HUES6 (cell line): ENCODE data around the gene RRAGD.

ENCODE experiments used
- H3K27ac ChIP-seq: 2 replicates; pipeline ENCODE4 v1.7.0; 2013; ENCODE audit warnings: low read depth, mild to moderate bottlenecking, low read length, inconsistent platforms
- H3K27me3 ChIP-seq: 2 replicates; pipeline ENCODE4 v1.6.1; 2013; ENCODE audit warnings: low read length; ENCODE audit not compliant: control insufficient read depth, insufficient read depth
- H3K36me3 ChIP-seq: 2 replicates; pipeline ENCODE4 v1.6.1; 2013; ENCODE audit warnings: low read length; ENCODE audit not compliant: control insufficient read depth, insufficient read depth
- H3K4me1 ChIP-seq: 2 replicates; pipeline ENCODE4 v1.6.1; 2013; ENCODE audit warnings: low read length; ENCODE audit not compliant: control insufficient read depth, insufficient read depth
- H3K4me3 ChIP-seq: 2 replicates; pipeline ENCODE4 v1.5.1; 2013; ENCODE audit warnings: low read depth, low read length
- H3K9ac ChIP-seq: one replicate; pipeline ENCODE4 v1.6.1; 2013; ENCODE audit warnings: mild to moderate bottlenecking, low read length
- H3K9me3 ChIP-seq: 2 replicates; pipeline ENCODE4 v1.6.1; 2013; ENCODE audit warnings: low read depth, low read length; ENCODE audit not compliant: control insufficient read depth, insufficient read depth

RRAGD gene

DNA sequence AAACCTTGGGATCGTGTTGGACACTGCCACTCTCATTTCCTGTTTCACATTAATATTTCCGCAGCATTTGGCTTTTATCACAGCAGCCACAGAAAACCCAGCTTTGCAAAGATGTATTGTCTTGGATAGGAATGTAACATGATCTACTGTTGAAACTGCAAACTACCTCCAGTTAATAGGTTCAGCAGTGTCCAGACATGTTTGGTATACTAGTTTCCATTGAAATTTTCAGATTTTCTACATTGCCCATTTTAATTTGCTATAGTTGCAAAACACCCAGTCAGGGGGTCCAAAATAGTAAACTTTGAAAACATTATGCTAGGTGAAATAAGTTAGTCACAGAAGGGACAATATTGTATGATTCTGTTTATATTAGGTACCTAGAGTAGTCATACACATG lies 24.2 kb upstream of the RRAGD start:
- Histone ChIP-seq H3K9ac (no peak overlapping the region), H3K4me3 (no peak overlapping the region), H3K27ac (no peak overlapping the region), H3K4me1 (peaks cover 18% of the 10 kb centered on the region; the same call in 1 of the 2 replicates), H3K9me3 (no peaks in the 10 kb centered on the region), H3K27me3 (peaks cover 65% of the 10 kb centered on the region), H3K36me3 (no peaks in the 10 kb centered on the region)

GRCh38 chr6:89434954-89435353 lies 22.9 kb upstream of the RRAGD start:
- no peaks in the 10 kb centered on the region for H3K36me3 ChIP-seq
- H3K27ac ChIP-seq: no peak overlapping the region
- H3K9ac ChIP-seq: no peak overlapping the region
- H3K4me3 ChIP-seq: no peak overlapping the region
- H3K9me3 ChIP-seq: no peaks in the 10 kb centered on the region
- peaks cover 54% of the 10 kb centered on the region for H3K27me3 ChIP-seq
- H3K4me1 ChIP-seq: peaks cover 18% of the 10 kb centered on the region; the same call in 1 of the 2 replicates

GRCh38 chr6:89434150-89434499 lies 22.1 kb upstream of the RRAGD start:
- Histone ChIP-seq H3K27ac (no peak overlapping the region), H3K4me1 (peaks cover 18% of the 10 kb centered on the region; the same call in 1 of the 2 replicates), H3K27me3 (peaks cover 48% of the 10 kb centered on the region), H3K9me3 (no peaks in the 10 kb centered on the region), H3K9ac (no peak overlapping the region), H3K4me3 (peak overlapping the region; percentile 71), H3K36me3 (no peaks in the 10 kb centered on the region)

DNA sequence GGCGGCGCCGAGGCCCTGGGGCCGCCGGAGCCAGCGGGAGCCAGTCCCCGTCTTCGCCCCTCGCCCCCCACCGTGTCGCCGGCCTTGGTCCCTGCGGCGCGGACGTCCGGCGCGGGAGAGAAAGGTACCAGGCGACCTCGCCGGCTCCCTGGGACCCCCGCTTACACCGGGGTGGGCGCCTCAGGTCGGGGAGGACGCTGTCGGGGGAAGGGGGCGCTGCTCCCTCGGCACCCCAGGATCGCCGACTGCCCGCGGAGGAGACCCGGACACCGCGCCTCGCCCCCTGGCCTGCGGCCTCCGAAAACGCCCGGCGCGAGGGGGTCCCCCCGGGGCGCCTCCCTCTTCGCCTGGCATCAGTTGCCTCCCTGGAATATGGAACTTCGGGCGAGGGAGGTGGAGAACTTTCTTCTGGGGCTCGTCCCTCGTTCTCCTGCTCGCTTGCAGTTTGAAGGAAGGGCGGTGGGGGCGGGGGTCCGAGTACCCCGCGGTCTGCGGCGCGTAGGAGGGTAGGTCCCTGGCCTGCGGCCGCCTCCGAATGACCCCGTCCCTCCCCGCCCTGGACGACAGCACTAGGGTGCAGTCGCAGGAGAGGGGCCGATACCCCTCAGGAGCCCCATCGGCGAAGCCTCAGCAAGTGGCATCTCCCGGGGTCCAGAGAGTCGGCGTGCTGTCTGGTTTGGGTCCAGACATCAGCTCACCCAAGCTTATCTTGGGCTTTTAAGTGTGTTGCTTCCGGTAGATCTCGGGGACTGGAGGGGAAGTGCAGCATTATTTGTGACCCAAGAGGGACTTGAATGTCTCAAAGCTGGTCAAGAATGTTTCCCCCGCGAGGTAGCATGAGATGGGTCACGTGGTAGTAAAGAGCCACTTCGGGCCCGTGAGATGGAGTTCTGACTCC lies 21.4 kb upstream of the RRAGD start:
- Histone ChIP-seq H3K4me1 (peaks cover 18% of the 10 kb centered on the region; the same call in 1 of the 2 replicates), H3K9ac (peak overlapping the region; percentile 65), H3K36me3 (no peaks in the 10 kb centered on the region), H3K9me3 (no peaks in the 10 kb centered on the region), H3K27ac (no peak overlapping the region), H3K27me3 (peaks cover 42% of the 10 kb centered on the region), H3K4me3 (peak overlapping the region; percentile 71)

DNA sequence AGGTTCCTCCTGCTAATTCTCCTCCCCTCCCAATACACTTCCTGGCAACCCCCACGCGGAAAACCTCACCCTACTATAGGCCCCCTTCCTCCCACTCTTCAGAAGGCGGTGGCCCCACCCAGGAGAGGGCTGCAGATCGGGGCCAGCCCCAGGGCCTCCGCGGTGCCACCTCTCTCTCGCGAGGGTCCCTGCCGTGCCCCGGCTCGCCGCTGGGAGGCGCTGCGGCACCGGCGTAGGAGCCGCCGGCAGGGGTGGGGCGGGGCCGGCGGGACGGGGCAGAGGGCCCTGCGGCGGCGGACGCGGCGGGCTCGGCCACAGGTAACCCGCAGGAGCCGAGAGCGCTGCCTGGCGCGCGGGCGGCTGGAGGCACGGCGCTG lies 20.8 kb upstream of the RRAGD start, which contains the start of gene ANKRD6:
TSS of gene ANKRD6 (plus strand) at position 278 of the 377 bp plus-strand sequence. CDS start 133,825 bp downstream, outside the sequence.
- Histone ChIP-seq H3K27me3 (peaks cover 36% of the 10 kb centered on the region), H3K9me3 (no peaks in the 10 kb centered on the region), H3K4me3 (peak within 1 kb of the TSS; percentile 71), H3K9ac (peak within 1 kb of the TSS; percentile 65), H3K4me1 (peaks cover 18% of the 10 kb centered on the region; the same call in 1 of the 2 replicates), H3K36me3 (no peaks in the 10 kb centered on the region), H3K27ac (no peak within 1 kb of the TSS)

GRCh38 chr6:89430201-89430962 lies 18.3 kb upstream of the RRAGD start:
- H3K9ac ChIP-seq: no peak overlapping the region
- no peak overlapping the region for H3K4me3 ChIP-seq
- H3K36me3 ChIP-seq: no peaks in the 10 kb centered on the region
- H3K4me1 ChIP-seq: peaks cover 9% of the 10 kb centered on the region; the same call in 1 of the 2 replicates
- no peak overlapping the region for H3K27ac ChIP-seq
- peaks cover 26% of the 10 kb centered on the region for H3K27me3 ChIP-seq
- no peaks in the 10 kb centered on the region for H3K9me3 ChIP-seq

DNA sequence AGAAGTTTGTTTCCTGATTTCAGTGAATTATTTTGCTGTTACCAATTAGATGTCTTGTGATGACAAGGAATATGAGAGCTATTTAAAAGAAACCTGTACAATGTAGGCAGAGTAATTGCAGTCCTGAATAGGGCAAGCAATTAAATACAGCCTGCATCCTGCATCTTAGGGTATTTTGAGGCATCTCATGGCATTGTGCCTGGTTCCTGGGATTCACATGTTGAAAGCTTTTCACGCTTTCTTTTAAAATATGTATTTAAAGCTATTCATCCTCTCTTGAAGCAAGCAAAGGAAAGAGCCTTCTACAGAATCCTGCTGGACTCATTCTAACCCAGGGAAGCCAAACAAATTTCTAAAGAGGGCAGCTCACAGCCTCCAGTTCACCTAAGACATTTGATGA lies 4.7 kb upstream of the RRAGD start:
- H3K9ac ChIP-seq: no peak overlapping the region
- H3K4me1 ChIP-seq: 0 out of 2 replicates have a peak, but pooled peaks cover 5% of the 10 kb centered on the region
- H3K4me3 ChIP-seq: no peak overlapping the region
- no peaks in the 10 kb centered on the region for H3K36me3 ChIP-seq
- no peaks in the 10 kb centered on the region for H3K9me3 ChIP-seq
- H3K27ac ChIP-seq: no peak overlapping the region
- H3K27me3 ChIP-seq: peaks cover 33% of the 10 kb centered on the region

DNA sequence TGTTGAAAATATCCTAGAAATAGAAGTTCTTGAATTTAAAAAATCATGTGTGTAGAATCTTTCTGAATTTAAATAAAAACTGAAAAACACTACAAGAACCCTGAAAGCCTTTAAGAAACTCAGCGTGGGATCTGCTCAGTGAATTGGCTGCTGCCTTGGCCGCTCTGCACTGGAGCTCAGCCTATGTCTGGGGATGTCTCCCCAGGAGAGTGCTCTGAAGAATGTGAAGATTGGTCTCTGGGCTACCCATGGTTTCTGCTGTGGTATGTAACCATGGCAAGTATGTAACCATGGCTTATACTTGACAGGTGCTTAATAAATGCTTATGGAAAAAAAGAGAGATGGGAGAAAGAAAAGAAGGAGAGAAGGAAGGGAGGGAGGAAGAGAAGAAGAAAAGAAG lies 3.1 kb upstream of the RRAGD start:
- no peak overlapping the region for H3K4me3 ChIP-seq
- H3K36me3 ChIP-seq: no peaks in the 10 kb centered on the region
- H3K27me3 ChIP-seq: peaks cover 47% of the 10 kb centered on the region
- H3K27ac ChIP-seq: no peak overlapping the region
- no peak overlapping the region for H3K9ac ChIP-seq
- H3K9me3 ChIP-seq: no peaks in the 10 kb centered on the region
- peaks cover 9% of the 10 kb centered on the region for H3K4me1 ChIP-seq

DNA sequence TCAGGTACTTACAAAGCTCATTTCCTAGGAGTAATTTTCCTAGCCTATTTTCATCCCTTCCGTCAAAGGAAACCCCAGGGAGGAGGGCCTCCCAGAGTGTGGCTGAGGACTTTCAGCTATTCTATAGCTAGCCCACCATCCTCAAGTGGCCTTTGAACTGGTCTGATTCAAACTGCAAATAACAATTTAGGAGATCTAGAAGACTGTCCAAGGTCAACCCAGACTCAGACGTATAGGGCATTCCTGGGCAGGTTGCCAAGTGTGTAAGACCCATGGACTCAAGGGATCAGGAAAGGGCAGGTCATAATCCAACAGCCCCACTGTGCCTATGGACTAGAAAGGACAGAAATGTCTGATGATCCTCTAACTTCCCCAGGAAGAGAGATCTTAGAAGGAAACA lies 2.1 kb upstream of the RRAGD start:
- Histone ChIP-seq H3K27me3 (peaks cover 55% of the 10 kb centered on the region), H3K9me3 (no peaks in the 10 kb centered on the region), H3K27ac (no peak overlapping the region), H3K4me3 (no peak overlapping the region), H3K4me1 (peaks cover 19% of the 10 kb centered on the region), H3K36me3 (no peaks in the 10 kb centered on the region), H3K9ac (no peak overlapping the region)

DNA sequence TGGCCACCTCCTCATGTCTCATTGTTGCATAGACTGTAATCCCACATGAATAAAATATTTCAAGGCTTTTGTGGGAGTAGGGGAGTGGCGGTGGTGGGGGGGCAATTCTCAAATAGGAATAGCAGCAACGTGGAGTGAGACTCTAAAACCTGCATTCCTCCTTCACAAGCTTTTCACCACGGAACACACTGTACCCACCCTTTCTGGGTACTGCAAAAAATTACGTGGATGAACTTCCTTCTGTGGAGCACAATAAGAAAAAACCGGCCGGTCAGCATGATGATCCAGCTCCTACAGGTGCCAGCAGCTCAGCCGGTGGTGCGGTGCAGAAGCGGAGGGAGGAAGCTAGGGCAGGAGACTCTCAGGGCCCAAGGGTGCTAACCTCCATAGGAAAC lies 930 bp upstream of the RRAGD start:
- Histone ChIP-seq H3K4me3 (peak overlapping the region; percentile 74), H3K27me3 (peaks cover 59% of the 10 kb centered on the region), H3K36me3 (no peaks in the 10 kb centered on the region), H3K27ac (no peak overlapping the region), H3K9me3 (no peaks in the 10 kb centered on the region), H3K4me1 (peaks cover 24% of the 10 kb centered on the region), H3K9ac (no peak overlapping the region)
